H9 (cell line): ENCODE results near the gene EIF4A3. TPM values are rescaled to one million over a fixed set of nuclear protein-coding genes. Genes with fewer than 3 reads are reported as not detected.
A peak's percentile ranks its signal among the peaks of the same experiment; 100 is the strongest.

ENCODE experiments used
- DNase-seq: peaks from one replicate; pipeline ENCODE4 v3.0.0-alpha.2; 2017
- H2AFZ ChIP-seq: one replicate; pipeline ENCODE4 v1.6.1; 2013; ENCODE audit warnings: mild to moderate bottlenecking, low read length, control low read depth, moderate library complexity
- H2AK5ac ChIP-seq: 2 replicates; pipeline ENCODE4 v1.6.1; 2013; ENCODE audit warnings: low read length, control low read depth, mixed read lengths; ENCODE audit not compliant: insufficient read length
- H2BK120ac ChIP-seq: one replicate; pipeline ENCODE4 v1.6.1; 2013; ENCODE audit warnings: low read depth, mild to moderate bottlenecking, low read length, control low read depth, inconsistent platforms; ENCODE audit not compliant: poor library complexity, severe bottlenecking
- H2BK12ac ChIP-seq: 2 replicates; pipeline ENCODE4 v1.6.1; 2013; ENCODE audit warnings: low read length, control low read depth, mixed read lengths, low read depth; ENCODE audit not compliant: insufficient read length
- H2BK15ac ChIP-seq: 2 replicates; pipeline ENCODE4 v1.6.1; 2013; ENCODE audit warnings: low read depth, low read length, control low read depth
- H2BK20ac ChIP-seq: one replicate; pipeline ENCODE4 v1.6.1; 2013; ENCODE audit warnings: low read depth, mild to moderate bottlenecking, low read length, control low read depth, inconsistent platforms; ENCODE audit not compliant: poor library complexity, severe bottlenecking
- H2BK5ac ChIP-seq: 2 replicates; pipeline ENCODE4 v1.6.1; 2013; ENCODE audit warnings: low read length, control low read depth, mixed read lengths; ENCODE audit not compliant: insufficient read length
- H3K14ac ChIP-seq: 2 replicates; pipeline ENCODE4 v1.6.1; 2013; ENCODE audit warnings: low read length, control low read depth; ENCODE audit not compliant: insufficient read depth
- H3K18ac ChIP-seq: 2 replicates; pipeline ENCODE4 v1.6.1; 2013; ENCODE audit warnings: low read depth, mild to moderate bottlenecking, mixed read lengths, low read length, control low read depth; ENCODE audit not compliant: insufficient read length
- H3K23ac ChIP-seq: 2 replicates; pipeline ENCODE4 v1.6.1; 2013; ENCODE audit warnings: low read length, control low read depth, mixed read lengths, low read depth; ENCODE audit not compliant: insufficient read length
- H3K23me2 ChIP-seq: 2 replicates; pipeline ENCODE4 v1.6.1; 2013; ENCODE audit warnings: low read depth, mild to moderate bottlenecking, mixed read lengths, low read length, control low read depth; ENCODE audit not compliant: insufficient read length, poor library complexity, severe bottlenecking
- H3K27ac ChIP-seq: 2 replicates; pipeline ENCODE4 v1.5.1; 2013; ENCODE audit warnings: low read length, control low read depth, mixed read lengths, low read depth; ENCODE audit not compliant: insufficient read length
- H3K27me3 ChIP-seq: 2 replicates; pipeline ENCODE4 v1.6.1; 2013; ENCODE audit warnings: low read length, control low read depth, inconsistent platforms; ENCODE audit not compliant: insufficient read depth
- H3K4ac ChIP-seq: 2 replicates; pipeline ENCODE4 v1.6.1; 2013; ENCODE audit warnings: low read depth, mild to moderate bottlenecking, control low read depth, inconsistent platforms, low read length, moderate library complexity
- H3K4me1 ChIP-seq: 2 replicates; pipeline ENCODE4 v1.6.1; 2013; ENCODE audit warnings: low read length, control low read depth, inconsistent platforms; ENCODE audit not compliant: insufficient read depth
- H3K4me2 ChIP-seq: 2 replicates; pipeline ENCODE4 v1.6.1; 2013; ENCODE audit warnings: low read length, control low read depth, mixed read lengths; ENCODE audit not compliant: insufficient read length, insufficient read depth
- H3K56ac ChIP-seq: 2 replicates; pipeline ENCODE4 v1.6.1; 2013; ENCODE audit warnings: low read depth, mild to moderate bottlenecking, mixed read lengths, low read length, control low read depth; ENCODE audit not compliant: insufficient read length
- H3K79me1 ChIP-seq: 2 replicates; pipeline ENCODE4 v1.6.1; 2013; ENCODE audit warnings: low read depth, mild to moderate bottlenecking, moderate library complexity, low read length, control low read depth, inconsistent platforms; ENCODE audit not compliant: insufficient read depth, poor library complexity, severe bottlenecking
- H3K79me2 ChIP-seq: 2 replicates; pipeline ENCODE4 v1.6.1; 2013; ENCODE audit warnings: low read length, control low read depth, inconsistent platforms; ENCODE audit not compliant: insufficient read depth
- H3K9ac ChIP-seq: 2 replicates; pipeline ENCODE4 v1.6.1; 2013; ENCODE audit warnings: low read length, control low read depth, mixed read lengths; ENCODE audit not compliant: insufficient read length; ENCODE audit errors: extremely low read depth
- H3K9me3 ChIP-seq: one replicate; pipeline ENCODE4 v1.6.1; 2013; ENCODE audit warnings: low read depth, low read length, inconsistent platforms; ENCODE audit not compliant: control insufficient read depth
- H3T11ph ChIP-seq: one replicate; pipeline ENCODE4 v1.6.1; 2013; ENCODE audit warnings: mild to moderate bottlenecking, low read length, control low read depth, inconsistent platforms
- H4K20me1 ChIP-seq: one replicate; pipeline ENCODE4 v1.6.1; 2013; ENCODE audit not compliant: control insufficient read depth, insufficient read length, insufficient read depth
- H4K5ac ChIP-seq: 2 replicates; pipeline ENCODE4 v1.6.1; 2013; ENCODE audit warnings: low read depth, mild to moderate bottlenecking, mixed read lengths, low read length, control low read depth; ENCODE audit not compliant: insufficient read length
- H4K8ac ChIP-seq: replicated peaks from 2 replicates; pipeline ENCODE4 v1.6.1; 2013; ENCODE audit warnings: low read length, control low read depth, mixed read lengths, low read depth; ENCODE audit not compliant: insufficient read length
- H4K91ac ChIP-seq: 2 replicates; pipeline ENCODE4 v1.6.1; 2013; ENCODE audit warnings: low read depth, mild to moderate bottlenecking, moderate library complexity, mixed read lengths, low read length, control low read depth; ENCODE audit not compliant: insufficient read length
- H3K27ac Mint-ChIP-seq, 3 experiments: 2 replicates in 2 of 3; 3 replicates in 1 of 3; pipeline ENCODE4 v1.8.0; 2020 to 2021; ENCODE audit warnings: mixed read lengths in 3 of 3, mild to moderate bottlenecking in 1 of 3, moderate library complexity in 1 of 3
- H3K27me3 Mint-ChIP-seq: 2 replicates; pipeline ENCODE4 v1.8.0; 2021; ENCODE audit warnings: low read depth, mild to moderate bottlenecking, moderate library complexity, mixed read lengths
- H3K36me3 Mint-ChIP-seq, 3 experiments: 2 replicates in 2 of 3; 3 replicates in 1 of 3; pipeline ENCODE4 v1.8.0; 2020 to 2021; ENCODE audit warnings: low read depth in 3 of 3, mixed read lengths in 3 of 3; ENCODE audit not compliant: insufficient read depth in 1 of 3
- H3K4me1 Mint-ChIP-seq, 2 experiments: 2 replicates each; pipeline ENCODE4 v1.8.0; 2020; ENCODE audit warnings: mixed read lengths in 2 of 2
- H3K4me3 Mint-ChIP-seq, 2 experiments: 2 replicates in 1 of 2; 3 replicates in 1 of 2; pipeline ENCODE4 v1.8.0; 2020 to 2021; ENCODE audit warnings: mild to moderate bottlenecking in 2 of 2, mixed read lengths in 2 of 2, moderate library complexity in 1 of 2
- H3K9me3 Mint-ChIP-seq, 2 experiments: 2 replicates in 1 of 2; 3 replicates in 1 of 2; pipeline ENCODE4 v1.8.0; 2020; ENCODE audit warnings: mild to moderate bottlenecking in 2 of 2, mixed read lengths in 2 of 2, moderate library complexity in 1 of 2
- WGBS: extraction: QIAGEN DNeasy Blood & Tissue Kit; methylation state at CpG from one replicate; pipeline ENCODE4 v1.1.7; 2013; ENCODE audit warnings: missing lambda C conversion rate, low lambda C conversion rate, mixed read lengths; ENCODE audit not compliant: insufficient read length; ENCODE audit errors: extremely low coverage; 5-methylcytosine and 5-hydroxymethylcytosine counted together
- total RNA-seq: library from RNA; stranded (reverse); gene quantifications from 2 replicates; pipeline ENCODE4 v1.2.1, GENCODE V29; 2021
- TF ChIP-seq, protein P1 (sequence below): fragments of 200-600 bp; sonication (generic); conservative IDR thresholded peaks from 3 replicates; pipeline ENCODE4 v1.8.0; 2021; ENCODE audit warnings: antibody characterized with exemption, mild to moderate bottlenecking

Gene EIF4A3
- total RNA-seq, 1 experiment from 2014 or later: 162 TPM

DNA sequence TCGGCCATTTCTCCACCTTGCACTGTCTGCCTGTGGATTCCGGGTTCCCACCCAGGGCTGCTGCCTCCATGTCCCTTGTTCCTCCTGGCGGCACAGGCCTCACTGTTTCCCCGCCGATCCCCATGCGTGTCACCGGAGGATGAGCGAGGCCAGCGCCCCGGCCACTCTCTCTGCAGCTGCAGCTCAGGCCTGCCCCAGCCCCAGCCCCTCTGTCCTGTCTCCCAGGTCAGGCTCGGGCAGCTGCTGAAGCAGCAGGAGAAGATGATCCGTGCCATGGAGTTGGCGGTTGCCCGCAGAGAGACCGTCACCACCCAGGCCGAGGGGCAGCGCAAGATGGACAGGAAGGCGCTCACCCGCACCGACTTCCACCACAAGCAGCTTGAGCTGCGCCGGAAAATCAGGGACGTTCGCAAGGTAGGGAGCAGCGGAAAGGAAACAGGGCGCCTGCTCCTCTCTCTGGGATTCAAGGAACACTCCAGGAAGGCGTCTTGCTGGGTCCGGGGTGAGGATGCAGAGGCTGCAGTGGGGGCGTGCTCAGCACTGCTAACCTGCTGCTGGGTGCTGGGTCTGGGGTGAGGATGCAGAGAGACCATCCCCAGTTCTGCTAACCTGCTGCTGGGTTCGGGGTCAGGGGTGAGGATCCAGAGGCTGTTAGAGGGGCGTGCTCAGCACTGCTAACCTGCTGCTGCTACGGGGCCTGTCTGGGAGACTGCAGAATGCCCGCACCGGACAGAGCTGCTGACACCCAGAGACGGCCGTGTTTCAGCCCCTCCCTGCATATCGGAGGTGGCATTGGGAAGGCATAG is 51.7 kb downstream of the EIF4A3 start:
- no peak overlapping the region for H2AK5ac ChIP-seq
- no peak overlapping the region for H3K23ac ChIP-seq
- H3K56ac ChIP-seq: no peak overlapping the region
- TF ChIP-seq, protein P1, sequence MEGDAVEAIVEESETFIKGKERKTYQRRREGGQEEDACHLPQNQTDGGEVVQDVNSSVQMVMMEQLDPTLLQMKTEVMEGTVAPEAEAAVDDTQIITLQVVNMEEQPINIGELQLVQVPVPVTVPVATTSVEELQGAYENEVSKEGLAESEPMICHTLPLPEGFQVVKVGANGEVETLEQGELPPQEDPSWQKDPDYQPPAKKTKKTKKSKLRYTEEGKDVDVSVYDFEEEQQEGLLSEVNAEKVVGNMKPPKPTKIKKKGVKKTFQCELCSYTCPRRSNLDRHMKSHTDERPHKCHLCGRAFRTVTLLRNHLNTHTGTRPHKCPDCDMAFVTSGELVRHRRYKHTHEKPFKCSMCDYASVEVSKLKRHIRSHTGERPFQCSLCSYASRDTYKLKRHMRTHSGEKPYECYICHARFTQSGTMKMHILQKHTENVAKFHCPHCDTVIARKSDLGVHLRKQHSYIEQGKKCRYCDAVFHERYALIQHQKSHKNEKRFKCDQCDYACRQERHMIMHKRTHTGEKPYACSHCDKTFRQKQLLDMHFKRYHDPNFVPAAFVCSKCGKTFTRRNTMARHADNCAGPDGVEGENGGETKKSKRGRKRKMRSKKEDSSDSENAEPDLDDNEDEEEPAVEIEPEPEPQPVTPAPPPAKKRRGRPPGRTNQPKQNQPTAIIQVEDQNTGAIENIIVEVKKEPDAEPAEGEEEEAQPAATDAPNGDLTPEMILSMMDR: no peak
- H3T11ph ChIP-seq: no peak overlapping the region
- no peaks in the 10 kb centered on the region for H4K20me1 ChIP-seq
- no peak overlapping the region for H3K18ac ChIP-seq
- H3K4ac ChIP-seq: no peak overlapping the region
- H3K79me1 ChIP-seq: no peaks in the 10 kb centered on the region
- H4K8ac ChIP-seq: no peak overlapping the region
- peak overlapping the region in 1 of 3 experiments; percentile 50; a peak in 3 of 7 replicates for H3K27ac Mint-ChIP-seq
- H3K4me1 ChIP-seq: no peaks in the 10 kb centered on the region
- H2BK5ac ChIP-seq: no peak overlapping the region
- WGBS: no CpG with 5 or more reads among the region's 37 CpGs
- no peaks in the 10 kb centered on the region; a peak in 1 of 5 replicates for H3K9me3 Mint-ChIP-seq
- no peaks in the 10 kb centered on the region; the same call in 1 of the 2 replicates for H3K27me3 ChIP-seq
- no peaks in the 10 kb centered on the region for H3K23me2 ChIP-seq
- H2BK12ac ChIP-seq: no peak overlapping the region
- peaks cover 3 to 4% of the 10 kb centered on the region in 2 experiments; a peak in 2 of 4 replicates for H3K4me1 Mint-ChIP-seq
- no peak overlapping the region for H2BK15ac ChIP-seq
- H3K27ac ChIP-seq: no peak overlapping the region
- peak; percentile 34 for DNase-seq
- no peak overlapping the region for H3K9ac ChIP-seq
- H4K91ac ChIP-seq: no peak overlapping the region
- H3K4me3 Mint-ChIP-seq: no peak overlapping the region
- no peak overlapping the region for H2BK20ac ChIP-seq
- H3K14ac ChIP-seq: no peak overlapping the region; the same call in 1 of the 2 replicates
- no peak overlapping the region for H2BK120ac ChIP-seq
- H3K27me3 Mint-ChIP-seq: peaks cover 8% of the 10 kb centered on the region
- no peaks in the 10 kb centered on the region for H3K79me2 ChIP-seq
- no peak overlapping the region for H3K4me2 ChIP-seq
- peaks cover 0 to 4% (median 0%) of the 10 kb centered on the region in 3 experiments; a peak in 2 of 7 replicates for H3K36me3 Mint-ChIP-seq
- H2AFZ ChIP-seq: no peak overlapping the region
- H4K5ac ChIP-seq: no peak overlapping the region
- H3K9me3 ChIP-seq: no peaks in the 10 kb centered on the region
